Testis (tissue), 2 donors: Measurements from ENCODE around the gene METRNL.

Experiments used
- POLR2A ChIP-seq: fragments of 450-650 bp; IDR thresholded peaks from one replicate; pipeline ENCODE4 v1.6.1; 2017; ENCODE audit warnings: antibody characterized with exemption, mild to moderate bottlenecking, moderate library complexity
- TF ChIP-seq, protein P1 (sequence below), 3 experiments: fragments of 450-650 bp in 2 of 3; fragments of 200-600 bp in 1 of 3; sonication (generic) in 1 of 3; IDR thresholded peaks; one replicate each; pipeline ENCODE4 v1.5.1; 2016 to 2019; ENCODE audit warnings: antibody characterized with exemption in 3 of 3, mild to moderate bottlenecking in 2 of 3, moderate library complexity in 1 of 3

DNA sequence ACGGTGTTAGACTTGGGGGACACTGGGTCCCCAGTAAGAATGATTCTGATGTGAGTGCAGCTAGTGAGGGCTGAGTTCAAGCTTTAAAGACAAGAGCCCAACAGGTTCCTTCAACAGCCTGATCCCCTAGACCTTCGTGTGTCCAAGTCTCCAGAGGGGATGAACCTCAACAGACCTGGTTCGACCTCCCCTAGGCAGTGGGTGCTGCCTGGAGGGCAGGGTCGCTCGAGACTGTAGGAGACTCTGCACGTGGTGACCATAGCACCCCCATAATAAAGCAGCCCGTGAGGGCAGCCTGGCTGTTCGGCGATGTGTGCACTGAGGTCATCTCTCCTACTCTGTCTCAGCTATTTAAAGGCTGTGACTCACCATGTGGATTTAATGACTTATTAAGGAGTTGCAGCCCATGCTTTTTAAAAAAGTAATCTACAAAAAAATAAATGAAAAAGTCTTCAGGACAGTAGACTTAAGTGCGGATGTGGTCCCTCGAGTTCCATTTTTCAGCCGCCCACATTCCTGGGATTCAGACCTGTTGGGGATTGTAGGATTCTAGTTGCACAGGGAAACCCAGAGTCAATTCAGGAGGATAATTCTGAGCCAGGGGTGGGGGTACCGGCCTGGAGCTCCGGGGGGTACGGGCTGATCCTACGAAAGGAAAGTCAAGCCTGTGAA lies 23.4 kb upstream of the METRNL start:
- TF ChIP-seq, protein P1, sequence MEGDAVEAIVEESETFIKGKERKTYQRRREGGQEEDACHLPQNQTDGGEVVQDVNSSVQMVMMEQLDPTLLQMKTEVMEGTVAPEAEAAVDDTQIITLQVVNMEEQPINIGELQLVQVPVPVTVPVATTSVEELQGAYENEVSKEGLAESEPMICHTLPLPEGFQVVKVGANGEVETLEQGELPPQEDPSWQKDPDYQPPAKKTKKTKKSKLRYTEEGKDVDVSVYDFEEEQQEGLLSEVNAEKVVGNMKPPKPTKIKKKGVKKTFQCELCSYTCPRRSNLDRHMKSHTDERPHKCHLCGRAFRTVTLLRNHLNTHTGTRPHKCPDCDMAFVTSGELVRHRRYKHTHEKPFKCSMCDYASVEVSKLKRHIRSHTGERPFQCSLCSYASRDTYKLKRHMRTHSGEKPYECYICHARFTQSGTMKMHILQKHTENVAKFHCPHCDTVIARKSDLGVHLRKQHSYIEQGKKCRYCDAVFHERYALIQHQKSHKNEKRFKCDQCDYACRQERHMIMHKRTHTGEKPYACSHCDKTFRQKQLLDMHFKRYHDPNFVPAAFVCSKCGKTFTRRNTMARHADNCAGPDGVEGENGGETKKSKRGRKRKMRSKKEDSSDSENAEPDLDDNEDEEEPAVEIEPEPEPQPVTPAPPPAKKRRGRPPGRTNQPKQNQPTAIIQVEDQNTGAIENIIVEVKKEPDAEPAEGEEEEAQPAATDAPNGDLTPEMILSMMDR (IDR thresholded peaks at IDR 0.05), result no peak
- no peak for TF ChIP-seq POLR2A
